Loucy (cell line): Measurements from ENCODE around the gene TARBP1.

Experiments used
- CTCF ChIP-seq: fragments of 200-600 bp; sonication (generic); conservative IDR thresholded peaks from 2 replicates; pipeline ENCODE4 v1.5.1; 2014; ENCODE audit warnings: mild to moderate bottlenecking, antibody characterized with exemption, low read length
- EZH2phosphoT487 ChIP-seq: fragments of 200-600 bp; IDR thresholded peaks from 2 replicates; pipeline ENCODE4 v1.6.1; 2018; ENCODE audit warnings: antibody characterized with exemption, mild to moderate bottlenecking, moderate library complexity, borderline replicate concordance

DNA sequence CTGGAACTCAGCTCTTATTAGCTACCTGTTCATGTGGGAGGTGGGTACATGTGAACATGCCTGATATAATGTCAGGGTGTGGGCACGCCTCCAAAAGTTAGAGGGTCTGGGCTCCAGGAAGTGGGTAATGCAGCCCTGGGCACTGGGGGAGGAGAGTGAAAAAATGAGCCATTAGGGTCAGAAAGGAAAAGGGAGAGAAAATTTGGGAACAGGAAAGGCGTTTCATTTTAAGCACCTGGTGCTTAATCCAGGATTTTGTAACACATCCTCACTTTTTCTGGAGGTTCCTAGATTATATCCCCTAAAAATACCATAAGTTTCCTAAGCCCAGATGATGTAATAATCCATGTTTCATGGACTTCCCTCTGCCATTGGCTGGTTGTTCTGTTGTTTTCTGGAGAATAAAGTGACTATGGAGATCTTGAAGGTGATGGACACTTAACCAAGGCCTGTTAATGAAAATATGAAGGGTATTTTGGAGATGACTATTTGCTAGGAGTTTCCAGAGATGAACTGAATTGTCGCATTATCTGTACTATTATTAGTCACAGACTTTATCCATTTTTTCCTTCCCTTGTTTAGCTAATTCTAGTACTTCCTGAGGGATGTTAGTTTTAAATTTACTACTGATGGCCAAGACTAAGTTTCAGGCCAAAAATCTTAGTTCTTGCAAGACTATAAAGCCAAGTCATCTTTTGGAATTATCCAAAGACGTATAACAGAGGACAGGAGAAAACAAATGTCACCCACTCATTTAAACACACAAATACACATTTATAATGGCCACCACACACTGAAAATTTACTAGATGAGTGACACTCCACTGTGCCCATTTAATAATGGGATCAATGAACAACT lies 24.4 kb upstream of the TARBP1 start:
- no peak for TF ChIP-seq CTCF
- no peak for TF ChIP-seq EZH2phosphoT487
